Amniotic epithelial cell (primary cell): ENCODE measurements around the gene CD6.
A peak's percentile ranks its signal among the peaks of the same experiment; 100 is the strongest.
"Not testable (repeated sequence)": the region's sequence is repeated elsewhere in the genome, so short reads cannot be mapped to it uniquely, and the experiment has no call there.

Experiments
- DNase-seq: peaks from one replicate; pipeline ENCODE4 v3.0.0-alpha.2; 2010; ENCODE audit warnings: low read depth

Gene CD6

GRCh38 chr11:60953781-60954180, 17.7 kb upstream of the CD6 start:
- peak; percentile 29 for DNase-seq

- no peak for DNase-seq
Observed at GRCh38 chr11:60954421-60954820, 17.1 kb upstream of the CD6 start.

GRCh38 chr11:60955571-60955970, 15.9 kb upstream of the CD6 start:
- DNase-seq, result no peak

- peak; percentile 79 for DNase-seq
Observed at GRCh38 chr11:60957188-60957587, 14.3 kb upstream of the CD6 start.

GRCh38 chr11:60959431-60959830, 12.0 kb upstream of the CD6 start:
- no peak for DNase-seq

- no peak for DNase-seq
Observed at GRCh38 chr11:60960405-60960804, 11.1 kb upstream of the CD6 start.

- no peak for DNase-seq
Observed at GRCh38 chr11:60964801-60965200, 6.7 kb upstream of the CD6 start.

GRCh38 chr11:60966890-60967289, 4.6 kb upstream of the CD6 start:
- DNase-seq, result no peak

- DNase-seq, result no peak
Observed at GRCh38 chr11:60968223-60968622, 3.3 kb upstream of the CD6 start.

GRCh38 chr11:60970369-60970774, 1.1 kb upstream of the CD6 start:
- DNase-seq, result peak; percentile 23

GRCh38 chr11:60970890-60971289, 590 bp upstream of the CD6 start:
- DNase-seq, result no peak

- DNase-seq, result no peak
Observed at GRCh38 chr11:60972182-60973030, 926 bp downstream of the CD6 start.

- no peak for DNase-seq
Observed at GRCh38 chr11:60973699-60974098, 2.2 kb downstream of the CD6 start.

GRCh38 chr11:60974316-60974715, 2.8 kb downstream of the CD6 start:
- not testable (repeated sequence) for DNase-seq

GRCh38 chr11:60974726-60975125, 3.2 kb downstream of the CD6 start:
- no peak for DNase-seq

- DNase-seq, result no peak
Observed at GRCh38 chr11:60977224-60977623, 5.7 kb downstream of the CD6 start.

GRCh38 chr11:60977836-60978235, 6.4 kb downstream of the CD6 start:
- DNase-seq, result no peak

- no peak for DNase-seq
Observed at GRCh38 chr11:60978546-60979380, 7.3 kb downstream of the CD6 start.

GRCh38 chr11:60981515-60981914, 10.0 kb downstream of the CD6 start:
- DNase-seq, result no peak

GRCh38 chr11:60982184-60982583, 10.7 kb downstream of the CD6 start:
- no peak for DNase-seq

- no peak for DNase-seq
Observed at GRCh38 chr11:60984149-60984548, 12.7 kb downstream of the CD6 start.

- DNase-seq, result no peak
Observed at GRCh38 chr11:60984636-60985035, 13.2 kb downstream of the CD6 start.

GRCh38 chr11:60985501-60985900, 14.0 kb downstream of the CD6 start:
- DNase-seq, result no peak
